Lung (tissue), 12 donors: ENCODE measurements around the gene RABEPK. TPM values are rescaled to one million over a fixed set of nuclear protein-coding genes. Genes with fewer than 3 reads are reported as not detected.

Experiments
- ATAC-seq: fragments of 200-7000 bp; cut with Tn5 transposase; one replicate; pipeline ENCODE4 v1.9.1; 2020; ENCODE audit warnings: moderate number of reproducible peaks; ENCODE audit not compliant: insufficient read depth, low FRiP score
- DNase-seq, 3 donors: peaks; one replicate each; pipeline ENCODE4 v3.0.0-alpha.2; 2013 to 2017
- H3K27ac ChIP-seq, 2 donors: one replicate each; pipeline ENCODE4 v1.5.1; 2013; ENCODE audit warnings: mild to moderate bottlenecking in 2 of 2, moderate library complexity in 2 of 2, control low read depth in 1 of 2, inconsistent platforms in 1 of 2, low read depth in 1 of 2, low read length in 1 of 2
- H3K27me3 ChIP-seq, 3 donors: one replicate each; pipeline ENCODE4 v1.5.1; 2013; ENCODE audit warnings: low read length in 2 of 3; ENCODE audit not compliant: control insufficient read depth in 3 of 3, insufficient read depth in 3 of 3
- H3K36me3 ChIP-seq, 4 donors: one replicate each; pipeline ENCODE4 v1.5.1; 2013; ENCODE audit warnings: low read length in 4 of 4, mild to moderate bottlenecking in 1 of 4, moderate library complexity in 1 of 4; ENCODE audit not compliant: control insufficient read depth in 4 of 4, insufficient read depth in 4 of 4
- H3K4me1 ChIP-seq, 5 donors: one replicate each; pipeline ENCODE4 v1.5.1; 2013; ENCODE audit warnings: low read length in 5 of 5, mild to moderate bottlenecking in 2 of 5, moderate library complexity in 1 of 5; ENCODE audit not compliant: control insufficient read depth in 5 of 5, insufficient read depth in 5 of 5
- H3K4me3 ChIP-seq: one replicate; pipeline ENCODE4 v1.5.1; 2013; ENCODE audit warnings: mild to moderate bottlenecking, control low read depth, moderate library complexity
- H3K9ac ChIP-seq, 2 donors: one replicate each; pipeline ENCODE4 v1.5.1; 2013; ENCODE audit warnings: low read length in 2 of 2, control low read depth in 1 of 2; ENCODE audit not compliant: insufficient read depth in 1 of 2
- H3K9me3 ChIP-seq, 4 donors: one replicate each; pipeline ENCODE4 v1.5.1; 2013; ENCODE audit warnings: low read length in 3 of 4, mild to moderate bottlenecking in 1 of 4, moderate library complexity in 1 of 4; ENCODE audit not compliant: control insufficient read depth in 4 of 4, insufficient read depth in 3 of 4
- CTCF ChIP-seq: IDR thresholded peaks from 2 replicates; pipeline ENCODE4 v1.5.1; 2012; ENCODE audit warnings: mild to moderate bottlenecking; ENCODE audit errors: control extremely low read depth, extremely low read depth
- whole genome bisulfite sequencing, 2 donors: extraction: QIAGEN DNeasy Blood & Tissue Kit; methylation state at CpG; one replicate each; pipeline ENCODE4 v1.1.7; 2013; 5-methylcytosine and 5-hydroxymethylcytosine counted together
- polyA plus RNA-seq, 2 donors: library from polyadenylated mRNA; stranded (reverse); fragments of 200-250 nt; gene quantifications; one replicate each; pipeline ENCODE4 v1.2.1, GENCODE V29; 2013
- total RNA-seq, 2 donors: library from RNA; depleted of rRNA in 1 of 2; stranded (reverse); fragments of >200 nt in 1 of 2; gene quantifications; one replicate each; pipeline ENCODE4 v1.2.1, GENCODE V29; 2014 to 2021
- donor health status: control.
- donor health status: control.
- donor health status: Bipolar disorder and iron deficiency.
- donor health status: healthy.
- donor health status: DM: yes; HTN: yes; CAD: no.

Gene RABEPK
- total and polyA plus RNA-seq, 4 donors, result 10.4 to 31.0 (median 17.8) TPM

GRCh38 chr9:125246261-125246667 lies 45.9 kb downstream of the RABEPK start:
- 78 to 82% methylated on average over 6 of the region's 6 CpGs for WGBS, 2 donors
- TF ChIP-seq CTCF, result no peak
- DNase-seq, result no peak
- Histone ChIP-seq H3K4me3 (no peak overlapping the region), H3K4me1 (peaks cover 0 to 6% (median 0%) of the 10 kb centered on the region in 5 donors), H3K27me3 (no peaks in the 10 kb centered on the region), H3K9ac (no peak overlapping the region), H3K36me3 (no peaks in the 10 kb centered on the region), H3K9me3 (no peaks in the 10 kb centered on the region), H3K27ac (no peak overlapping the region)
- ATAC-seq, result no peak

DNA sequence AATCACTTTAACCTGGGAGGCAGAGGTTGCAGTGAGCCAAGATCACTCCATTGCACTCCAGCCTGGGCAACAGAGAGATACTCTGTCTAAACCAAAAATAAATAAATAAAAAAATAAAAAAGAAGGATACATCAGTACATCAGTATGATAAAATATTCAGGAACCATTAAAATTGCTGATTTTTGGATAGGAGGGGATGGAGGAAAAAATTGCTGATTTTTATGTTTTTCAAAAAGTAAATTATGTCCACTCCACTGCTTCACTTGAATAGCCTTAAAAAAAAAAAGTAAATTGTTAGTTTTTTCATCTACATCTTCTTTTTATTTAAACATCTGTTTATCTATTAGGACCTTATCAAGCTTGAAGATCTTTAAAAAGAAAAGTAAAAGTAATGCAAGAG lies 53.9 kb downstream of the RABEPK start:
- Histone ChIP-seq H3K4me1 (no peaks in the 10 kb centered on the region), H3K4me3 (no peak overlapping the region), H3K27me3 (no peaks in the 10 kb centered on the region), H3K9me3 (no peaks in the 10 kb centered on the region), H3K36me3 (no peaks in the 10 kb centered on the region), H3K9ac (no peak overlapping the region), H3K27ac (no peak overlapping the region)
- no peak for TF ChIP-seq CTCF
- ATAC-seq (no peak), DNase-seq (no peak)

DNA sequence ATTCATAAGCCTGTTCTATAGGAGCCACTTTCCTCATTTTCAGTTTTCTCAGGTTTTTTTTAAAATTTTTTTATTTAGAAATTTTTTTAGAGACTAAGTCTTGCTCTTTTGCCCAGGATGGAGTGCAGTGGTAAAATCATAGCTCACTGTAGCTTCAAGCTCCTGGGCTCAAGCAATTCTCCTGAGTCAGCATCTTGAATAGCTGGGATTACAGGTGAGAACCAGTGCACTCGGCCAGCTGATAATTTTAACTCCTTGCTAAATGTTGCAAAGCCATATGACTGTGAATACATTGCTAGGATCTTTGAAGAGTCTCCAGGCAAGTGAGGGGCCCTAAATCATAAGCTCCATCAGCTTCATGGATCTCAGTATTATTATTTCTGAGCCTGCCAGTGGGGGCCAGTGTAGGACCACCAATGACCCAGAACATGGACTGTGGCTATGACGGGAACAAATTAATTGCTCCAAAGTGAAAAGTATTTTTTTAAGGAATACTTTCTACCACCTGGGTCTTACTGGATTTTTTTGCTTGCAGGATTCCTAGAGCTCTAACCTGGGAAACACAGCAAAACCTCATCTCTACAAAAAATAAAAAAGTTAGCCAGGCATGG lies 55.5 kb downstream of the RABEPK start:
- peak; percentile 32 to 49 (median 43) for DNase-seq
- H3K27me3 ChIP-seq, result no peaks in the 10 kb centered on the region
- H3K36me3 ChIP-seq, result no peaks in the 10 kb centered on the region
- no peaks in the 10 kb centered on the region for H3K9me3 ChIP-seq
- ATAC-seq, result no peak
- peak; percentile 20 for TF ChIP-seq CTCF
- WGBS, 2 donors, result 38 to 53% methylated on average over 2 of the region's 2 CpGs
- no peak overlapping the region for H3K4me3 ChIP-seq
- no peaks in the 10 kb centered on the region for H3K4me1 ChIP-seq
- no peak overlapping the region for H3K27ac ChIP-seq
- H3K9ac ChIP-seq, result no peak overlapping the region
